ENCODE data around the gene PKDREJ.
"Not testable (repeated sequence)": the region's sequence is repeated elsewhere in the genome, so short reads cannot be mapped to it uniquely, and the experiment has no call there.

Gene PKDREJ

GRCh38 chr22:46274381-46274780 lies 11.2 kb upstream of the PKDREJ start:
- Histone ChIP-seq H3K4me3 (ENCODE audit: low read depth in 1 of 2, low read length in 2 of 2) (no peak overlapping the region), H3K9ac (ENCODE audit: low read length) (no peak overlapping the region), H3K4me1 (ENCODE audit: insufficient read depth, low read length) (peaks cover 4% of the 10 kb centered on the region), H3K36me3 (ENCODE audit: insufficient read depth, low read length) (peaks cover 54% of the 10 kb centered on the region), H3K27ac (ENCODE audit: low read depth, low read length) (no peak overlapping the region), H3K27me3 (ENCODE audit: control insufficient read depth in 1 of 2, insufficient read depth in 2 of 2, low read length in 2 of 2) (no peaks in the 10 kb centered on the region), H3K9me3 (ENCODE audit: low read length) (no peaks in the 10 kb centered on the region)

- Histone ChIP-seq H3K4me3 (ENCODE audit: low read depth in 1 of 2, low read length in 2 of 2) (no peak overlapping the region), H3K36me3 (ENCODE audit: insufficient read depth, low read length) (peaks cover 46% of the 10 kb centered on the region), H3K9ac (ENCODE audit: low read length) (no peak overlapping the region), H3K27ac (ENCODE audit: low read depth, low read length) (no peak overlapping the region), H3K9me3 (ENCODE audit: low read length) (no peaks in the 10 kb centered on the region), H3K4me1 (ENCODE audit: insufficient read depth, low read length) (peaks cover 10% of the 10 kb centered on the region), H3K27me3 (ENCODE audit: control insufficient read depth in 1 of 2, insufficient read depth in 2 of 2, low read length in 2 of 2) (no peaks in the 10 kb centered on the region)
Observed at GRCh38 chr22:46273432-46274148, 10.4 kb upstream of the PKDREJ start.

- H3K4me1 ChIP-seq (ENCODE audit: insufficient read depth, low read length) = peaks cover 14% of the 10 kb centered on the region
- H3K36me3 ChIP-seq (ENCODE audit: insufficient read depth, low read length) = peaks cover 39% of the 10 kb centered on the region
- H3K4me3 ChIP-seq (ENCODE audit: low read depth in 1 of 2, low read length in 2 of 2) = no peak overlapping the region
- H3K27ac ChIP-seq (ENCODE audit: low read depth, low read length) = no peak overlapping the region
- H3K9ac ChIP-seq (ENCODE audit: low read length) = no peak overlapping the region
- H3K27me3 ChIP-seq (ENCODE audit: control insufficient read depth in 1 of 2, insufficient read depth in 2 of 2, low read length in 2 of 2) = no peaks in the 10 kb centered on the region
- no peaks in the 10 kb centered on the region for H3K9me3 ChIP-seq (ENCODE audit: low read length)
Observed at GRCh38 chr22:46272762-46273431, 9.8 kb upstream of the PKDREJ start.

GRCh38 chr22:46272196-46272595 lies 9.1 kb upstream of the PKDREJ start:
- no peak overlapping the region for H3K4me3 ChIP-seq (ENCODE audit: low read depth in 1 of 2, low read length in 2 of 2)
- H3K27ac ChIP-seq (ENCODE audit: low read depth, low read length) = no peak overlapping the region
- no peak overlapping the region for H3K9ac ChIP-seq (ENCODE audit: low read length)
- H3K9me3 ChIP-seq (ENCODE audit: low read length) = no peaks in the 10 kb centered on the region
- H3K36me3 ChIP-seq (ENCODE audit: insufficient read depth, low read length) = peaks cover 35% of the 10 kb centered on the region
- peaks cover 14% of the 10 kb centered on the region for H3K4me1 ChIP-seq (ENCODE audit: insufficient read depth, low read length)
- H3K27me3 ChIP-seq (ENCODE audit: control insufficient read depth in 1 of 2, insufficient read depth in 2 of 2, low read length in 2 of 2) = no peaks in the 10 kb centered on the region

GRCh38 chr22:46269564-46269963 lies 6.4 kb upstream of the PKDREJ start:
- H3K9ac ChIP-seq (ENCODE audit: low read length) = no peak overlapping the region
- no peaks in the 10 kb centered on the region for H3K9me3 ChIP-seq (ENCODE audit: low read length)
- peaks cover 20% of the 10 kb centered on the region for H3K36me3 ChIP-seq (ENCODE audit: insufficient read depth, low read length)
- peaks cover 14% of the 10 kb centered on the region for H3K4me1 ChIP-seq (ENCODE audit: insufficient read depth, low read length)
- no peaks in the 10 kb centered on the region for H3K27me3 ChIP-seq (ENCODE audit: control insufficient read depth in 1 of 2, insufficient read depth in 2 of 2, low read length in 2 of 2)
- no peak overlapping the region for H3K4me3 ChIP-seq (ENCODE audit: low read depth in 1 of 2, low read length in 2 of 2)
- H3K27ac ChIP-seq (ENCODE audit: low read depth, low read length) = no peak overlapping the region

- peaks cover 10% of the 10 kb centered on the region for H3K36me3 ChIP-seq (ENCODE audit: insufficient read depth, low read length)
- H3K9me3 ChIP-seq (ENCODE audit: low read length) = no peaks in the 10 kb centered on the region
- H3K4me3 ChIP-seq (ENCODE audit: low read depth in 1 of 2, low read length in 2 of 2) = peak within 1 kb of the TSS; percentile 86 to 88
- H3K27ac ChIP-seq (ENCODE audit: low read depth, low read length) = peak within 1 kb of the TSS; percentile 84
- no peaks in the 10 kb centered on the region for H3K27me3 ChIP-seq (ENCODE audit: control insufficient read depth in 1 of 2, insufficient read depth in 2 of 2, low read length in 2 of 2)
- peaks cover 14% of the 10 kb centered on the region for H3K4me1 ChIP-seq (ENCODE audit: insufficient read depth, low read length)
- H3K9ac ChIP-seq (ENCODE audit: low read length) = peak within 1 kb of the TSS; percentile 61
Observed at GRCh38 chr22:46267431-46268279, 4.5 kb upstream of the PKDREJ start, which contains the start of gene TTC38. Gene TTC38 (plus strand): TSS chr22:46268008. CDS start chr22:46268040, 32 bp downstream.

GRCh38 chr22:46265627-46266026 lies 2.5 kb upstream of the PKDREJ start:
- not testable (repeated sequence) for H3K9me3 ChIP-seq (ENCODE audit: low read length); H3K36me3 ChIP-seq (ENCODE audit: insufficient read depth, low read length); H3K27me3 ChIP-seq (ENCODE audit: control insufficient read depth in 1 of 2, insufficient read depth in 2 of 2, low read length in 2 of 2); H3K27ac ChIP-seq (ENCODE audit: low read depth, low read length); H3K4me3 ChIP-seq (ENCODE audit: low read depth in 1 of 2, low read length in 2 of 2); H3K9ac ChIP-seq (ENCODE audit: low read length)
- peaks cover 14% of the 10 kb centered on the region for H3K4me1 ChIP-seq (ENCODE audit: insufficient read depth, low read length)

- H3K27me3 ChIP-seq (ENCODE audit: control insufficient read depth in 1 of 2, insufficient read depth in 2 of 2, low read length in 2 of 2); H3K4me3 ChIP-seq (ENCODE audit: low read depth in 1 of 2, low read length in 2 of 2); H3K36me3 ChIP-seq (ENCODE audit: insufficient read depth, low read length); H3K9me3 ChIP-seq (ENCODE audit: low read length); H3K27ac ChIP-seq (ENCODE audit: low read depth, low read length); H3K9ac ChIP-seq (ENCODE audit: low read length): not testable (repeated sequence)
- peaks cover 12% of the 10 kb centered on the region for H3K4me1 ChIP-seq (ENCODE audit: insufficient read depth, low read length)
Observed at GRCh38 chr22:46264520-46264919, 1.4 kb upstream of the PKDREJ start.

GRCh38 chr22:46262449-46263215 lies 511 bp downstream of the PKDREJ start:
- Histone ChIP-seq H3K9ac (ENCODE audit: low read length) (no peak overlapping the region), H3K27ac (ENCODE audit: low read depth, low read length) (no peak overlapping the region), H3K36me3 (ENCODE audit: insufficient read depth, low read length) (no peaks in the 10 kb centered on the region), H3K4me1 (ENCODE audit: insufficient read depth, low read length) (no peaks in the 10 kb centered on the region), H3K4me3 (ENCODE audit: low read depth in 1 of 2, low read length in 2 of 2) (peak overlapping the region in 1 of 2 donors; percentile 16), H3K9me3 (ENCODE audit: low read length) (no peaks in the 10 kb centered on the region), H3K27me3 (ENCODE audit: control insufficient read depth in 1 of 2, insufficient read depth in 2 of 2, low read length in 2 of 2) (no peaks in the 10 kb centered on the region)

- H3K9me3 ChIP-seq (ENCODE audit: low read length) = no peaks in the 10 kb centered on the region
- H3K4me3 ChIP-seq (ENCODE audit: low read depth in 1 of 2, low read length in 2 of 2) = no peak overlapping the region
- no peaks in the 10 kb centered on the region for H3K36me3 ChIP-seq (ENCODE audit: insufficient read depth, low read length)
- H3K4me1 ChIP-seq (ENCODE audit: insufficient read depth, low read length) = no peaks in the 10 kb centered on the region
- no peaks in the 10 kb centered on the region for H3K27me3 ChIP-seq (ENCODE audit: control insufficient read depth in 1 of 2, insufficient read depth in 2 of 2, low read length in 2 of 2)
- no peak overlapping the region for H3K27ac ChIP-seq (ENCODE audit: low read depth, low read length)
- H3K9ac ChIP-seq (ENCODE audit: low read length) = no peak overlapping the region
Observed at GRCh38 chr22:46260038-46260437, 3.1 kb downstream of the PKDREJ start.

- H3K4me3 ChIP-seq (ENCODE audit: low read depth in 1 of 2, low read length in 2 of 2) = no peak overlapping the region
- no peaks in the 10 kb centered on the region for H3K4me1 ChIP-seq (ENCODE audit: insufficient read depth, low read length)
- no peaks in the 10 kb centered on the region for H3K36me3 ChIP-seq (ENCODE audit: insufficient read depth, low read length)
- H3K27me3 ChIP-seq (ENCODE audit: control insufficient read depth in 1 of 2, insufficient read depth in 2 of 2, low read length in 2 of 2) = no peaks in the 10 kb centered on the region
- no peaks in the 10 kb centered on the region for H3K9me3 ChIP-seq (ENCODE audit: low read length)
- H3K9ac ChIP-seq (ENCODE audit: low read length) = no peak overlapping the region
- H3K27ac ChIP-seq (ENCODE audit: low read depth, low read length) = no peak overlapping the region
Observed at GRCh38 chr22:46259374-46259773, 3.8 kb downstream of the PKDREJ start.
